Neural cell (in vitro differentiated cells): ENCODE results near the gene NSUN3. TPM values are rescaled to one million over a fixed set of nuclear protein-coding genes. Genes with fewer than 3 reads are reported as not detected.

Experiments
- H2AFZ ChIP-seq: fragments of 200-600, 300-800 bp; sonication (generic), shearing (Covaris generic); 2 replicates; pipeline ENCODE4 v1.6.0; 2014; ENCODE audit warnings: low read depth, mild to moderate bottlenecking, antibody characterized with exemption, low read length, moderate library complexity
- H3F3A ChIP-seq: fragments of 200-600 bp; shearing (Covaris generic); 2 replicates; pipeline ENCODE4 v1.6.1; 2016; ENCODE audit warnings: mild to moderate bottlenecking, moderate library complexity, mixed read lengths, antibody characterized with exemption, low read length; ENCODE audit not compliant: insufficient read depth, poor library complexity, severe bottlenecking
- H3K27ac ChIP-seq: fragments of 200-600, 300-800 bp; sonication (generic), shearing (Covaris generic); 2 replicates; pipeline ENCODE4 v1.5.1; 2014; ENCODE audit warnings: mild to moderate bottlenecking, low read length, moderate library complexity
- H3K27me3 ChIP-seq: fragments of 300-800, 200-600 bp; sonication (generic), shearing (Covaris generic); 2 replicates; pipeline ENCODE4 v1.6.0; 2014; ENCODE audit warnings: mild to moderate bottlenecking, low read depth, low read length, moderate library complexity; ENCODE audit not compliant: insufficient read depth
- H3K36me3 ChIP-seq: fragments of 300-800, 200-600 bp; sonication (generic), shearing (Covaris generic); 2 replicates; pipeline ENCODE4 v1.5.1; 2014; ENCODE audit warnings: mild to moderate bottlenecking, antibody characterized with exemption, low read length, moderate library complexity; ENCODE audit not compliant: insufficient read depth
- H3K4me2 ChIP-seq: fragments of 300-800, 200-600 bp; sonication (generic), shearing (Covaris generic); 2 replicates; pipeline ENCODE4 v1.6.0; 2014; ENCODE audit warnings: mild to moderate bottlenecking, low read length
- H3K4me3 ChIP-seq: fragments of 300-800, 200-600 bp; sonication (generic), shearing (Covaris generic); 2 replicates; pipeline ENCODE4 v1.5.1; 2014; ENCODE audit warnings: mild to moderate bottlenecking, low read length, moderate library complexity
- H3K79me2 ChIP-seq: fragments of 200-600 bp; shearing (Covaris generic); replicated peaks from 2 replicates; pipeline ENCODE4 v1.6.0; 2014; ENCODE audit warnings: mild to moderate bottlenecking, low read length, moderate library complexity; ENCODE audit not compliant: insufficient read depth
- H3K9ac ChIP-seq: fragments of 300-800, 200-600 bp; sonication (generic), shearing (Covaris generic); 2 replicates; pipeline ENCODE4 v1.6.1; 2016; ENCODE audit warnings: mild to moderate bottlenecking, low read length, mixed read lengths
- H3K9me2 ChIP-seq: fragments of 200-600 bp; shearing (Covaris generic); 2 replicates; pipeline ENCODE4 v1.6.1; 2016; ENCODE audit warnings: mild to moderate bottlenecking, low read length, mixed read lengths; ENCODE audit not compliant: insufficient read depth
- H3K9me3 ChIP-seq: fragments of 200-600, 300-800 bp; sonication (generic), shearing (Covaris generic); 2 replicates; pipeline ENCODE4 v1.6.1; 2016; ENCODE audit warnings: mild to moderate bottlenecking, mixed run types, low read length, moderate library complexity, mixed read lengths
- H4K20me1 ChIP-seq: fragments of 200-600 bp; shearing (Covaris generic); 2 replicates; pipeline ENCODE4 v1.6.1; 2016; ENCODE audit warnings: mild to moderate bottlenecking, mixed run types; ENCODE audit not compliant: insufficient read depth
- CTCF ChIP-seq: fragments of 450-650 bp; IDR thresholded peaks from 2 replicates; pipeline ENCODE4 v1.5.1; 2014; ENCODE audit warnings: antibody characterized with exemption, mild to moderate bottlenecking, moderate library complexity; ENCODE audit not compliant: poor library complexity, severe bottlenecking
- EP300 ChIP-seq: fragments of 450-650 bp; conservative IDR thresholded peaks from 2 replicates; pipeline ENCODE4 v1.6.1; 2014; ENCODE audit warnings: antibody characterized with exemption, mild to moderate bottlenecking, moderate library complexity; ENCODE audit not compliant: poor library complexity, severe bottlenecking
- EZH2 ChIP-seq: fragments of 200-600, 300-800 bp; shearing (Covaris generic), sonication (generic); IDR thresholded peaks from 2 replicates; pipeline ENCODE4 v1.6.1; 2014; ENCODE audit warnings: antibody characterized with exemption, low read length, borderline replicate concordance, mild to moderate bottlenecking; ENCODE audit not compliant: insufficient read depth, poor library complexity, severe bottlenecking
- MXI1 ChIP-seq: fragments of 450-650 bp; conservative IDR thresholded peaks from 2 replicates; pipeline ENCODE4 v1.6.1; 2014; ENCODE audit warnings: antibody characterized with exemption, mild to moderate bottlenecking; ENCODE audit not compliant: poor library complexity, severe bottlenecking
- POLR2AphosphoS5 ChIP-seq: IDR thresholded peaks from 2 replicates; pipeline ENCODE4 v1.6.1; 2012
- RAD21 ChIP-seq: fragments of 450-650 bp; conservative IDR thresholded peaks from 2 replicates; pipeline ENCODE4 v1.6.1; 2014; ENCODE audit warnings: antibody characterized with exemption, mild to moderate bottlenecking, moderate library complexity
- REST ChIP-seq: IDR thresholded peaks from 2 replicates; pipeline ENCODE4 v1.6.1; 2012; ENCODE audit warnings: borderline replicate concordance
- SMC3 ChIP-seq: fragments of 450-650 bp; conservative IDR thresholded peaks from 2 replicates; pipeline ENCODE4 v1.6.1; 2014; ENCODE audit warnings: antibody characterized with exemption, mild to moderate bottlenecking, moderate library complexity; ENCODE audit not compliant: poor library complexity
- TAF1 ChIP-seq: IDR thresholded peaks from 2 replicates; pipeline ENCODE4 v1.6.1; 2012; ENCODE audit warnings: low read depth
- polyA plus RNA-seq: library from polyadenylated mRNA; depleted of rRNA; stranded (reverse); fragments of >200 nt; gene quantifications from 2 replicates; pipeline ENCODE4 v1.2.3, GENCODE V29; 2014

NSUN3 gene
- polyA plus RNA-seq, 1 donor from 2014 or later = 10.8 TPM

DNA sequence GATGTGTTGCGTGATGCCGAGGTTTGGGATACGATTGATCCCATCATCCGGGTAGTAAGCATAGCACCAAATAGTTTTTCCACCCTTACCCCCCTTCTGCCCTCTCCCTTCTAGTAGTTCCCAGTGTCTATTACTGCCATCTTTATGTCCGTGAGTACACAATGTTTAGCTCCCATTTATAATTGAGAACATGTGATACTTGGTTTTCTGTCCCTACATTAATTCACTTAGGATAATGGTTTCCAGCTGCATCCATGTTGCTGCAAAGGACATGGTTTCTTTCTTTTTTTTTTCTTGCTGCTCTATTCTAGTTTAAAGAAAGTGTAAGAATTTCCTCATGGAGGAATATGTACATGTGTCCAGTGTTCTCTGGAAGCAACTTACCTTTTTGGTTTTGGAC lies 51.8 kb downstream of the NSUN3 start:
- no peaks in the 10 kb centered on the region for H4K20me1 ChIP-seq
- no peak overlapping the region for H3K4me2 ChIP-seq
- H3K79me2 ChIP-seq = no peaks in the 10 kb centered on the region
- no peaks in the 10 kb centered on the region for H3K36me3 ChIP-seq
- no peaks in the 10 kb centered on the region for H3F3A ChIP-seq
- no peaks in the 10 kb centered on the region for H3K27me3 ChIP-seq
- H2AFZ ChIP-seq = no peak overlapping the region
- H3K27ac ChIP-seq = no peak overlapping the region
- no peak overlapping the region for H3K4me3 ChIP-seq
- TF ChIP-seq RAD21 (no peak), CTCF (no peak), EZH2 (no peak)
- H3K9me2 ChIP-seq = no peaks in the 10 kb centered on the region
- no peaks in the 10 kb centered on the region for H3K9me3 ChIP-seq
- H3K9ac ChIP-seq = no peak overlapping the region

GRCh38 chr3:94115482-94115881 lies 52.6 kb downstream of the NSUN3 start:
- no peaks in the 10 kb centered on the region for H3F3A ChIP-seq
- no peaks in the 10 kb centered on the region for H3K79me2 ChIP-seq
- no peak overlapping the region for H3K4me2 ChIP-seq
- H3K36me3 ChIP-seq = no peaks in the 10 kb centered on the region
- no peak overlapping the region for H3K27ac ChIP-seq
- no peaks in the 10 kb centered on the region for H4K20me1 ChIP-seq
- no peaks in the 10 kb centered on the region for H3K9me2 ChIP-seq
- H3K9ac ChIP-seq = no peak overlapping the region
- H3K27me3 ChIP-seq = no peaks in the 10 kb centered on the region
- no peaks in the 10 kb centered on the region for H3K9me3 ChIP-seq
- no peak for TF ChIP-seq REST
- TF ChIP-seq EP300 = no peak
- peak; percentile 88 for TF ChIP-seq RAD21
- TF ChIP-seq SMC3 = peak; percentile 72
- no peak for TF ChIP-seq TAF1
- no peak for TF ChIP-seq EZH2
- no peak for TF ChIP-seq POLR2AphosphoS5
- peak; percentile 82 for TF ChIP-seq CTCF
- no peak for TF ChIP-seq MXI1
- no peak overlapping the region for H2AFZ ChIP-seq
- no peak overlapping the region for H3K4me3 ChIP-seq
